Mucosa of stomach (tissue), 1 donor: Measurements from ENCODE around the gene UBE3A.
"Not testable (repeated sequence)": the region's sequence is repeated elsewhere in the genome, so short reads cannot be mapped to it uniquely, and the experiment has no call there.

Experiments used
- H3K27me3 ChIP-seq: one replicate; pipeline ENCODE4 v1.7.0; 2013; ENCODE audit warnings: mild to moderate bottlenecking, low read length; ENCODE audit not compliant: control insufficient read depth, insufficient read depth
- H3K36me3 ChIP-seq: one replicate; pipeline ENCODE4 v1.7.0; 2013; ENCODE audit warnings: low read length; ENCODE audit not compliant: control insufficient read depth, insufficient read depth
- H3K4me1 ChIP-seq: one replicate; pipeline ENCODE4 v1.7.0; 2013; ENCODE audit warnings: mild to moderate bottlenecking, low read length; ENCODE audit not compliant: control insufficient read depth, insufficient read depth
- H3K4me3 ChIP-seq: one replicate; pipeline ENCODE4 v1.7.0; 2013; ENCODE audit warnings: low read length
- H3K9ac ChIP-seq: one replicate; pipeline ENCODE4 v1.7.0; 2013; ENCODE audit warnings: mild to moderate bottlenecking, low read length, moderate library complexity
- H3K9me3 ChIP-seq: one replicate; pipeline ENCODE4 v1.7.0; 2013; ENCODE audit warnings: mild to moderate bottlenecking, low read length, moderate library complexity; ENCODE audit not compliant: control insufficient read depth
- donor health status: Pancreatic carcinoma.

The UBE3A gene

GRCh38 chr15:25464383-25464782 lies 25.6 kb upstream of the UBE3A start:
- Histone ChIP-seq H3K27me3 (no peaks in the 10 kb centered on the region), H3K9me3 (no peaks in the 10 kb centered on the region), H3K4me3 (no peak overlapping the region), H3K4me1 (no peaks in the 10 kb centered on the region), H3K36me3 (no peaks in the 10 kb centered on the region), H3K9ac (no peak overlapping the region)

GRCh38 chr15:25456196-25456595 lies 17.4 kb upstream of the UBE3A start:
- Histone ChIP-seq H3K9ac (no peak overlapping the region), H3K9me3 (no peaks in the 10 kb centered on the region), H3K27me3 (no peaks in the 10 kb centered on the region), H3K36me3 (no peaks in the 10 kb centered on the region), H3K4me3 (no peak overlapping the region), H3K4me1 (no peaks in the 10 kb centered on the region)

DNA sequence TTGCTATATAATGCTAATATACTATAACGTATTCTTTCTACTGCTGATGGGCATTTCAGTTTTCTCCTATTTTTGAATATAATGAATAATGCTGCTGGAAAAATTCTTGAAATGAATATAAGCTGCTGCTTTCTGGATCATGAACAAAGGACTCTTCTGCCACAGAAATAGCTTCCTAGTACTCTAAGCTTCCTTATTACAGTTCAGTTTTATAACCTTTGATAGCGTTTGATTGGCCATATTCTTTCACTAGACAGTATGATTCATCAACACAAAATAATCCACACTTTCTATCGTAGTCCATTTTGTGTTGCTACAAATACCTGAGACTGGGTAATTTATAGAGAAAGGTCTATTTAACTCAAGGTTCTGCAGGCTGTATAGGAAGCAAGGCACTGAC lies 16.4 kb upstream of the UBE3A start:
- H3K9me3 ChIP-seq: no peaks in the 10 kb centered on the region
- no peaks in the 10 kb centered on the region for H3K27me3 ChIP-seq
- H3K36me3 ChIP-seq: no peaks in the 10 kb centered on the region
- no peaks in the 10 kb centered on the region for H3K4me1 ChIP-seq
- H3K9ac ChIP-seq: no peak overlapping the region
- no peak overlapping the region for H3K4me3 ChIP-seq

DNA sequence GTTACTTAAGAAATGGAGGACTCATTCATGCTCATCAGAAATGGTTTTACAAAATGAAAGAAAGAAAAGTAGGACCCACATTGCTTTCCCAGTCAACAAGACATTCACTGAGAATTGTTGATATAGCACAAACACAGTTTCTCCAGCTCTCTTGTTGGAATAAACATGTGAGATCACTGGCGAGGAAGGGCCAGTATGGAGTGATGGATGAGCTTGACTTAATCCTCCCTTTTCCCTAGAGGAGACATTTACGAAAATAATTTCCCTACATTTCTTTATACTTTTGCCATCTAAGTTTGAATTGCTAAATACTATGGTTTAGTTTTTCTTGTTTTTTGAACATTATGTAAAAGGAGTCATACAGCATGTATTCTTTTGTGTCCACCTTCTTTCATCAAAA lies 15.9 kb upstream of the UBE3A start:
- no peaks in the 10 kb centered on the region for H3K4me1 ChIP-seq
- no peaks in the 10 kb centered on the region for H3K36me3 ChIP-seq
- H3K9ac ChIP-seq: no peak overlapping the region
- no peak overlapping the region for H3K4me3 ChIP-seq
- H3K27me3 ChIP-seq: no peaks in the 10 kb centered on the region
- no peaks in the 10 kb centered on the region for H3K9me3 ChIP-seq

GRCh38 chr15:25453246-25453645 lies 14.4 kb upstream of the UBE3A start:
- H3K9me3 ChIP-seq, H3K4me3 ChIP-seq, H3K4me1 ChIP-seq, H3K36me3 ChIP-seq, H3K9ac ChIP-seq, H3K27me3 ChIP-seq: not testable (repeated sequence)

- no peaks in the 10 kb centered on the region for H3K9me3 ChIP-seq
- H3K9ac ChIP-seq: no peak overlapping the region
- H3K4me1 ChIP-seq: no peaks in the 10 kb centered on the region
- no peaks in the 10 kb centered on the region for H3K27me3 ChIP-seq
- H3K36me3 ChIP-seq: no peaks in the 10 kb centered on the region
- H3K4me3 ChIP-seq: no peak overlapping the region
These were observed 12.7 kb upstream of the UBE3A start for GRCh38 chr15:25451501-25451900.

DNA sequence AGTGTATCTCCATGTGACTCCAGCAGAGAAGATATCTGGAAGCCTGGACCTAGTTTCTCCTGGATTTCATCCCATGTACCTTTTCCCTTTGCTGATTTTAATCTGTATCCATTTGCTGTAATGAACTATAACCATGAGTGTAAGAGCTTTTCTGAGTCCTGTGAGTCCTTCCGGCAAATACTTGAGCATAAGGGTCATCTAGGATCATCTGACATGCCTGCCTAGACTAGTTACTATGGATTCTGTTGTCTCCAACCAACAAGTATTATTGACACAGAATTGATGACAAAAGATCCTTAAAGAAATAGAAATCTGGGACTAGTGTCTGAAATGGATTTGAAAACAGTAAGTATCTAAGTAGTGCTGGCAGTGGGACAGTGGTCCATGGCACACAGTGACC lies 11.3 kb upstream of the UBE3A start:
- H3K4me3 ChIP-seq: no peak overlapping the region
- H3K36me3 ChIP-seq: no peaks in the 10 kb centered on the region
- H3K27me3 ChIP-seq: no peaks in the 10 kb centered on the region
- H3K4me1 ChIP-seq: no peaks in the 10 kb centered on the region
- no peak overlapping the region for H3K9ac ChIP-seq
- H3K9me3 ChIP-seq: no peaks in the 10 kb centered on the region

DNA sequence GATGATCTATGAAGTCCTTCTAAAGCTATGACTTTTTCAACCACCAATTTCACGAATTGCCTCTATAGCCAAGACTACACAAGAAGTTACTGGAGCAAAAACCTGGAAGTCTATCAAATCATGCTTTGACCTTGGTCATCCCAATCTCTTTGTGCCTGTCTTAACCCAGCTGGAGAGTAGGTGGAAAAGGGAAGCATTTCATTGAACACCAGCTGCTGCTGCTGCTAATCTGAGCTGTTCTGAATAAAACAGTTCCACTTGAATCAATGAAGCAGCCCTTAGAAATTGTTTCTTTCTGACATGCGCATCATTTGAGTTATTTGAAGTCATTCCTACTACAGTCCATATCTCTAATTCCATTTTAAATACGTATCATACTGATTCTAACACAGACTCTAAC lies 7.3 kb upstream of the UBE3A start:
- Histone ChIP-seq H3K9me3 (no peaks in the 10 kb centered on the region), H3K4me1 (no peaks in the 10 kb centered on the region), H3K9ac (no peak overlapping the region), H3K27me3 (no peaks in the 10 kb centered on the region), H3K4me3 (no peak overlapping the region), H3K36me3 (no peaks in the 10 kb centered on the region)

DNA sequence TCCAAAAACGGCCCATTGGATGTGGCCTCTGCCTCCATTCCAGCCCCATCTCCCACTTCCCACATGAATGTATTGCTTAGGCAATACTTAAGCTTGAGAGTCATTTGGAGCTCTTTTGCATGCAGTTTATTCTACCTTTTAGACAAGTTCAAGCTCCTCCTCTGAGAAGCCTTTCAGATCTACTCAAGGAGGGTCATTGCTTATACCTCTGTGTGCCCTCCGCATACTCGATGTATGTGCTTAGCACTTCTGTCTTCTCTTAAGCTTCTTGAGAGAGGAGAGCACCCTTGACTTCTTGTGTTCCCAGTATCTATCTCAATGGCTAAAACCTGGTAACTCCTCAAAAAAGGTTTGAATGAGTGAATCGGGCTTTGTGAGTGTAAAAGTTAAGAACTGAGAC lies 6.6 kb upstream of the UBE3A start:
- no peak overlapping the region for H3K4me3 ChIP-seq
- H3K4me1 ChIP-seq: no peaks in the 10 kb centered on the region
- H3K27me3 ChIP-seq: no peaks in the 10 kb centered on the region
- no peak overlapping the region for H3K9ac ChIP-seq
- H3K9me3 ChIP-seq: no peaks in the 10 kb centered on the region
- no peaks in the 10 kb centered on the region for H3K36me3 ChIP-seq

GRCh38 chr15:25441111-25441510 lies 2.3 kb upstream of the UBE3A start:
- Histone ChIP-seq H3K9me3 (no peaks in the 10 kb centered on the region), H3K4me1 (peaks cover 5% of the 10 kb centered on the region), H3K4me3 (no peak overlapping the region), H3K9ac (no peak overlapping the region), H3K27me3 (no peaks in the 10 kb centered on the region), H3K36me3 (no peaks in the 10 kb centered on the region)

DNA sequence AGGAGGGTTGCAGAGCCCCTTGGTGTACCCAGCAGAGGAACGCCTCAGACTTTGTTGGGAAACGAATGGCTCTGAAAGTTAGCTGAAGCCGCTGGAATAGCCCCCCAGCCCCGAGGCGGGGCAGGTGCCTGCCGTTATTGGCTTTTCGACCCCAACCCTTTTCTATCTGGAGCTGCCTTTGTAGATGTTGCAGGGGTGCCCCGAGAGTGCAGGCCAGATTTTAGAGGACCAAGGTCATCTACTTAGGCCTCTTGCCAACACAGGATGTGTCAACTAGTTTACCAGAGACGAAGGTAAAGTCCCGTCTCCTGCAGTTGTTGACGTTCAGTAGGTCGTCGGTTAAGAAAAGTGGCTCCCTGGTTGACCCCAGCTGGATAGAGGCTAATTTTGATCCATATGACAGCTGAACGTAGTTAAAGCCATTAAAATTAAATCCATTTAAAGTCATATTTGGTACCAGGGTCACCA lies 579 bp upstream of the UBE3A start:
- no peaks in the 10 kb centered on the region for H3K9me3 ChIP-seq
- peak overlapping the region; percentile 63 for H3K4me3 ChIP-seq
- H3K9ac ChIP-seq: peak overlapping the region; percentile 87
- H3K36me3 ChIP-seq: no peaks in the 10 kb centered on the region
- H3K27me3 ChIP-seq: no peaks in the 10 kb centered on the region
- H3K4me1 ChIP-seq: peaks cover 12% of the 10 kb centered on the region

- H3K36me3 ChIP-seq: no peaks in the 10 kb centered on the region
- H3K27me3 ChIP-seq: no peaks in the 10 kb centered on the region
- no peaks in the 10 kb centered on the region for H3K9me3 ChIP-seq
- peak overlapping the region; percentile 95 for H3K9ac ChIP-seq
- peaks cover 12% of the 10 kb centered on the region for H3K4me1 ChIP-seq
- peak overlapping the region; percentile 71 for H3K4me3 ChIP-seq
These were observed 835 bp downstream of the UBE3A start for GRCh38 chr15:25437777-25438600.

DNA sequence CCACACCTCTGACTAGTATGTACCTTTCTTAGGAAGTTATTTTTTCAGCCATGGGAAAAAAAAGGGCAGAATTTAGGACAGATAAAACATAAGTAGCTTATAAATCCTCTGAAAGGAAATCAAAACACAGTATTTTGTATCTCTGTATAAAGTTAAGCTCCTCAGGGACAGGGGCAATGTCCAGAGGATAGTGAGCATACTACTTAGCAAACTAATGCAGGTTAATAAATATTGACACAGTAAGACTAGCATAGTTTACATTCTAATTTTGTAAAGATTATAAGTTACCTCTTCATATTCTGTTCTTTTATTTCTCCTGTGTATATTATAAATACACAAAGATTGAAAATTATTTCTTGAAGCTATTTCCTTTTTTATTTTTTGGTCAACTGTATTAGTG lies 2.1 kb downstream of the UBE3A start:
- H3K9me3 ChIP-seq: no peaks in the 10 kb centered on the region
- H3K4me1 ChIP-seq: peaks cover 20% of the 10 kb centered on the region
- no peaks in the 10 kb centered on the region for H3K36me3 ChIP-seq
- no peak overlapping the region for H3K4me3 ChIP-seq
- H3K9ac ChIP-seq: peak overlapping the region; percentile 95
- no peaks in the 10 kb centered on the region for H3K27me3 ChIP-seq
